Measurements from ENCODE around the gene CNTN5.

CNTN5 gene

DNA sequence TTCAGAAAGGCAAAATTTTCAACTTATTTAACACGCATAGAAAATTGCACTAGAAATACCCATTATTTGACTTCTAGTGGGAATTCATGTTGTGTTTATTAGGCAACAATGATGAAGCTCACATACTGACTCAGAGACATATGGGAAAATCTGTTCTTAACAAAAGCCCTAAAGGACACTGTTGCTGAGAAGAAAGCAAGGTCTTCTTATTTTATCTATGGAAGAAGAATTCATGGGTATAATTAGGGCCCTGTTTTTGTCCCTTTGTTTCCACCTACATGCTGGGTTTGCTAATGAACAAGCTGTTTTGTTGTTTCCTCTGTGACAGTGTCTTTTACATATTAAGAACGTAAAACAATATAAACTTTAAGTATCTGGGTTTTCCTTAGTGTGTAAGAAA lies 1059.6 kb downstream of the CNTN5 start:
- TF ChIP-seq, protein P1, sequence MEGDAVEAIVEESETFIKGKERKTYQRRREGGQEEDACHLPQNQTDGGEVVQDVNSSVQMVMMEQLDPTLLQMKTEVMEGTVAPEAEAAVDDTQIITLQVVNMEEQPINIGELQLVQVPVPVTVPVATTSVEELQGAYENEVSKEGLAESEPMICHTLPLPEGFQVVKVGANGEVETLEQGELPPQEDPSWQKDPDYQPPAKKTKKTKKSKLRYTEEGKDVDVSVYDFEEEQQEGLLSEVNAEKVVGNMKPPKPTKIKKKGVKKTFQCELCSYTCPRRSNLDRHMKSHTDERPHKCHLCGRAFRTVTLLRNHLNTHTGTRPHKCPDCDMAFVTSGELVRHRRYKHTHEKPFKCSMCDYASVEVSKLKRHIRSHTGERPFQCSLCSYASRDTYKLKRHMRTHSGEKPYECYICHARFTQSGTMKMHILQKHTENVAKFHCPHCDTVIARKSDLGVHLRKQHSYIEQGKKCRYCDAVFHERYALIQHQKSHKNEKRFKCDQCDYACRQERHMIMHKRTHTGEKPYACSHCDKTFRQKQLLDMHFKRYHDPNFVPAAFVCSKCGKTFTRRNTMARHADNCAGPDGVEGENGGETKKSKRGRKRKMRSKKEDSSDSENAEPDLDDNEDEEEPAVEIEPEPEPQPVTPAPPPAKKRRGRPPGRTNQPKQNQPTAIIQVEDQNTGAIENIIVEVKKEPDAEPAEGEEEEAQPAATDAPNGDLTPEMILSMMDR (IDR thresholded peaks at IDR 0.05; ENCODE audit: low read depth, low read length, missing control alignments): no peak
- no peaks in the 10 kb centered on the region for H3K27me3 ChIP-seq (replicated peaks)
- no peaks in the 10 kb centered on the region for H3K36me3 ChIP-seq (replicated peaks)
- H3K4me3 ChIP-seq (ENCODE audit: low read depth, low read length): no peak overlapping the region
- in situ Hi-C loops (cut with HindIII; ENCODE audit: low pct_ligation_motif_present, low sequenced_read_pairs): no loop called here
- H3K27ac ChIP-seq: no peak overlapping the region
- DNase-seq: no peak

DNA sequence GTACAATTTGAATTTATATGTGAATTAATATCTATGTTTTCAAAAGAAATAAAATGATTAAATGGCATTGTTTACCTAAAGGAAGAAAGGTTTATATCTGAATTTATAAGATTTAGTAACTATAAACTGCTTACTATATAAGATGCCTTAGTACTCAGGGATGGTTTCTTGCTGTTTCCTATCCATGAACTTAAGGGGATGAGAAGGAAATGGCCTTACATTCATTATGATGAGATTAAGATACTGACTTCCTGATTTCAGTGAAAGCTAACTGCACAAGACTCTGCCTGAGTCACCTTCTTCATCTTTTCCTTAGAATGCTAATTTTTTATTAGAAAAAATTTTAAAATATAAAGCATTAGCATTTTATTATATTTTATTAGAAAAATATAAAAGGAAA lies 1060.1 kb downstream of the CNTN5 start:
- H3K36me3 ChIP-seq (replicated peaks): no peaks in the 10 kb centered on the region
- H3K27ac ChIP-seq: no peak overlapping the region
- in situ Hi-C loops (cut with HindIII; ENCODE audit: low pct_ligation_motif_present, low sequenced_read_pairs): no loop called here
- DNase-seq: no peak
- no peaks in the 10 kb centered on the region for H3K27me3 ChIP-seq (replicated peaks)
- H3K4me3 ChIP-seq (ENCODE audit: low read depth, low read length): no peak overlapping the region
- TF ChIP-seq, protein P1 (IDR thresholded peaks at IDR 0.05; ENCODE audit: low read depth, low read length, missing control alignments): no peak

DNA sequence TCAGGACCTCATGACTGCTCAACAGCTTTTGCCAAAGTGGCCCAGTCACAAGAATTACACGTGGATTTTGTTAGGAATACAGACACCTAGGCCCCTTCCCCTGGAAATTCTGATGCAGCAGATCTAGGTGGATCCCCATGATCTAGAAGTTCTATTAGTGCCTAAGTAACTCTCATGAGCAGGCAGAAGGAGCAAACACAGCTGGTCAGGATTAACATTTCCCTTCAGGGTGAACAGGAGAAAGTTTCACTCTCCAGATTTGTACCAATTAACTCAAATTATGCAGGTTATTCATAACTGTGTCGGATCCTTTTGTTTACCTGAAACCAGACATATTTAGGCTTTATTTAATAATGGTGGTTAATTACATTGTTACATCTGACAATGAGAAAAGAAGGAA lies 1072.9 kb downstream of the CNTN5 start:
- TF ChIP-seq, protein P1 (IDR thresholded peaks at IDR 0.05; ENCODE audit: low read depth, low read length, missing control alignments): no peak
- H3K36me3 ChIP-seq (replicated peaks): no peaks in the 10 kb centered on the region
- H3K27ac ChIP-seq: no peak overlapping the region
- in situ Hi-C loops (cut with HindIII; ENCODE audit: low pct_ligation_motif_present, low sequenced_read_pairs): no loop called here
- no peaks in the 10 kb centered on the region for H3K27me3 ChIP-seq (replicated peaks)
- no peak for DNase-seq
- H3K4me3 ChIP-seq (ENCODE audit: low read depth, low read length): no peak overlapping the region

DNA sequence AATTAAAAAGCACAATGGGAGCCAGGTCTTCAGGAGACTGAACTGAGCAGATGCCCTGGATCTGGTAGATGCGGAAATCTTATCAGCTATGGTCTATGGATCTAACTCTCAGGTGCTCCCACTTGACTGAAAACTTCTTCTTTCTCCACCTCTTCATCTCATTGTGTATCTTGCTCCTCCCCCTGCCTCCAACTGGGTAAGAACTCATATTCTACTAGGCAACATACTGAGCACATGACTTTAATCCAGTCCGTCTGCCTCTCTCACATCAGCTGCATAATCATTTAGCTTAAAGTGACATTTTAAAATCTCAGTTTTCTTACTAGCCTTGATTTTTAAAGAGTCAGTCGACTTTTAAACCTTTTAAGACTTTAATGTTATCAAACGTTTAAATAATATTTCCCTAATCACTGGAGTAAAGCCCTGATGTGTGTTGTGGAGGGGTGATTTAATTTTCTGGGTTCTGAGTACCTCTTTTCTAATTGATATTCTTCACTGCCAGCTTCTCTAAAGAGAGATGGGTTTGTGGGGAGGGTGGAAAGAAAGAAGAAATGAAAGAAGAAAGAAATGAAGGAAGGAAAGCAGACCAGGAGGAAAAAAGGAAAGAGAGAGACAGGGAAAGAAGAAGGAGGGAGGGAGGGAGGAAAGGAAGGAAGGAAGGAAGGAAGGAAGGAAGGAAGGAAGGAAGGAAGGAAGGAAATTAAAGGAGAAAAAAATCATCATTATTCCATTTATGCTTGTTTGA lies 1073.5 kb downstream of the CNTN5 start:
- Histone ChIP-seq H3K27me3 (replicated peaks) (no peaks in the 10 kb centered on the region), H3K4me3 (ENCODE audit: low read depth, low read length) (no peak overlapping the region), H3K36me3 (replicated peaks) (no peaks in the 10 kb centered on the region), H3K27ac (no peak overlapping the region)
- TF ChIP-seq, protein P1 (IDR thresholded peaks at IDR 0.05; ENCODE audit: low read depth, low read length, missing control alignments): no peak
- no peak for DNase-seq
- in situ Hi-C loops (cut with HindIII; ENCODE audit: low pct_ligation_motif_present, low sequenced_read_pairs): no loop called here

DNA sequence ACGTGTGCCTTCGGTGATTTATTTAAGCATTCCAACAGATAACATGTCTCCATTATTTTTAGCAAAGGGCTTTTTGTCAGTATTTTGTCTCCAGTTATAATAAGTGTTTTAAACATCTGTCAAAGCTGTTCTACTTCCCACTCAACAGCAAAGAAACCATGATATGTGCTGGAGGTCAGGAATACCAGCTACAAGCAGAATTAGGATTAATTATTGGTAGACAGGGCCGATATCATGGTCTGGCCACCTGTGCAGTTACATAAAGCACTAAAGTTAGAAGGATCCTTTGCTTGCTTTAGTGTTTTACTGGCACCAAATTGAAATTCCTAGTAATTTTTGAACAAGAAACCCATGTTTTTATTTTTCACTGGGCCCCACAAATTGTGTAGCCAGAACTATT lies 1075.1 kb downstream of the CNTN5 start:
- in situ Hi-C loops (cut with HindIII; ENCODE audit: low pct_ligation_motif_present, low sequenced_read_pairs): no loop called here
- H3K36me3 ChIP-seq (replicated peaks): no peaks in the 10 kb centered on the region
- H3K4me3 ChIP-seq (ENCODE audit: low read depth, low read length): no peak overlapping the region
- H3K27ac ChIP-seq: no peak overlapping the region
- DNase-seq: no peak
- H3K27me3 ChIP-seq (replicated peaks): no peaks in the 10 kb centered on the region
- TF ChIP-seq, protein P1 (IDR thresholded peaks at IDR 0.05; ENCODE audit: low read depth, low read length, missing control alignments): no peak

DNA sequence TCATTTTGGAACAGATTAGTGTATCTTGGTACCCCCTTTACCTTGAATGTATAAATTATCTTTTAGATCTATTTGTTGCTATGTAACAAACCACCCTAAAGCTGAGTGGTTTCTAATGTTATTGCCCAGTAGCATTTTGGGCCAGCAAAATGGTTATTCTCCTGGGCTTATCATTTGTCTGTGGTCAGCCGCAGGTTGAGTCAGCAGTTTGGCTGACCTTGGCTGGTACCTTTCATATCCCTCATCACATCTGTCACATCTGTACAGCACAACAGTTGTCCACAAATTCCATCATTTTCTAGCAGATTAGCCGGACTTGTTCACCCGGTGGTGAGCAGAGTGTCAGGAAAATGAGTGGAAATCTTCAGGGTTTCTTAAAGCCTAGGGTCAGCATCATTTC lies 1077.8 kb downstream of the CNTN5 start:
- Histone ChIP-seq H3K27ac (no peak overlapping the region), H3K27me3 (replicated peaks) (no peaks in the 10 kb centered on the region), H3K4me3 (ENCODE audit: low read depth, low read length) (no peak overlapping the region), H3K36me3 (replicated peaks) (no peaks in the 10 kb centered on the region)
- TF ChIP-seq, protein P1 (IDR thresholded peaks at IDR 0.05; ENCODE audit: low read depth, low read length, missing control alignments): no peak
- DNase-seq: no peak
- in situ Hi-C loops (cut with HindIII; ENCODE audit: low pct_ligation_motif_present, low sequenced_read_pairs): no loop called here
